ENCODE data around the gene TBX21. TPM values are rescaled to one million over a fixed set of nuclear protein-coding genes. Genes with fewer than 3 reads are reported as not detected.

Gene TBX21
- total RNA-seq, 2 donors from 2014 or later: not detected

- Histone ChIP-seq H3K4me1 (ENCODE audit: control insufficient read depth, insufficient read depth, low read length) (peaks cover 5% of the 10 kb centered on the region), H3K36me3 (ENCODE audit: control insufficient read depth, insufficient read depth, low read length) (peaks cover 14% of the 10 kb centered on the region), H3K27ac (ENCODE audit: low read depth, low read length) (no peak overlapping the region), H3K27me3 (ENCODE audit: control insufficient read depth, insufficient read depth, low read length, poor library complexity, severe bottlenecking) (no peaks in the 10 kb centered on the region), H3K9me3 (ENCODE audit: control insufficient read depth, low read length) (no peaks in the 10 kb centered on the region), H3K4me3 (ENCODE audit: low read length) (no peak overlapping the region), H3K9ac (ENCODE audit: extremely low read depth, low read length, poor library complexity, severe bottlenecking) (no peak overlapping the region)
- TF ChIP-seq CTCF (conservative IDR thresholded peaks at IDR 0.05): no peak
- H3K9me3 Mint-ChIP-seq: no peaks in the 10 kb centered on the region
- 91 to 94% methylated on average over 3 to 12 of the region's 12 CpGs for WGBS, 2 experiments (ENCODE audit: insufficient coverage in 1 of 2, insufficient read length in 1 of 2)
- DNase-seq: no peak
- peaks cover 6% of the 10 kb centered on the region for H3K27me3 Mint-ChIP-seq (ENCODE audit: insufficient read depth)
- H3K4me3 Mint-ChIP-seq: no peak overlapping the region
- H3K27ac Mint-ChIP-seq: no peak overlapping the region
- peaks cover 15% of the 10 kb centered on the region for H3K36me3 Mint-ChIP-seq (ENCODE audit: low read depth)
- H3K4me1 Mint-ChIP-seq: peaks cover 28% of the 10 kb centered on the region
Measured at GRCh38 chr17:47702391-47702995, 30.5 kb upstream of the TBX21 start.

GRCh38 chr17:47703191-47703591, 29.8 kb upstream of the TBX21 start:
- DNase-seq: no peak
- no peak overlapping the region for H3K9ac ChIP-seq (ENCODE audit: extremely low read depth, low read length, poor library complexity, severe bottlenecking)
- no peak for TF ChIP-seq CTCF (conservative IDR thresholded peaks at IDR 0.05)
- Mint-ChIP-seq H3K4me3 (no peak overlapping the region), H3K36me3 (ENCODE audit: low read depth) (peaks cover 12% of the 10 kb centered on the region), H3K4me1 (peaks cover 28% of the 10 kb centered on the region), H3K27me3 (ENCODE audit: insufficient read depth) (peaks cover 13% of the 10 kb centered on the region), H3K27ac (no peak overlapping the region), H3K9me3 (no peaks in the 10 kb centered on the region)
- WGBS, 2 experiments (ENCODE audit: insufficient coverage in 1 of 2, insufficient read length in 1 of 2): 87 to 92% methylated on average over 6 to 14 of the region's 15 CpGs
- no peak overlapping the region for H3K27ac ChIP-seq (ENCODE audit: low read depth, low read length)
- peaks cover 5% of the 10 kb centered on the region for H3K4me1 ChIP-seq (ENCODE audit: control insufficient read depth, insufficient read depth, low read length)
- no peak overlapping the region for H3K4me3 ChIP-seq (ENCODE audit: low read length)
- H3K27me3 ChIP-seq (ENCODE audit: control insufficient read depth, insufficient read depth, low read length, poor library complexity, severe bottlenecking): peaks cover 6% of the 10 kb centered on the region
- peaks cover 14% of the 10 kb centered on the region for H3K36me3 ChIP-seq (ENCODE audit: control insufficient read depth, insufficient read depth, low read length)
- H3K9me3 ChIP-seq (ENCODE audit: control insufficient read depth, low read length): no peaks in the 10 kb centered on the region

DNA sequence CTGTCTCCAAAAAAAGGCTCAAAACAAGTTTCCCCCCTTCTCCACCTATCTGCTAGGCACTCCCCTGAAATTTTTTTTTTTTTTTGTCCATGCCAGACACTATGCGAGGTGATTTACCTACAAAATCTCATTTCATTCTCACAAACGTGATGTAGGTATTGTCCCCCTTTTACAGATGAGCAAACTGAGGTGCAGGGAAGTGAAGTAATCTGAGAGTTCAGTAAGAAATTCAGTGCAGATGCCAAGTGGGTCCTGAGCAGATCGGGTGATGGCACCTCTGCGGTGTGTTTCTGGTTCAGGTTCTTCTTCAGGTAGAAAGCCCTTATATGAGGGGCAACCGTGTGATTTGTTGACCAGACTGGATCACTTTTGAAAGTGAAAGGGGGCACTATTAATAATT, 29.4 kb upstream of the TBX21 start:
- peaks cover 8% of the 10 kb centered on the region for H3K27me3 ChIP-seq (ENCODE audit: control insufficient read depth, insufficient read depth, low read length, poor library complexity, severe bottlenecking)
- no peak overlapping the region for H3K9ac ChIP-seq (ENCODE audit: extremely low read depth, low read length, poor library complexity, severe bottlenecking)
- Mint-ChIP-seq H3K9me3 (no peaks in the 10 kb centered on the region), H3K27ac (no peak overlapping the region), H3K4me3 (no peak overlapping the region), H3K36me3 (ENCODE audit: low read depth) (peaks cover 12% of the 10 kb centered on the region), H3K27me3 (ENCODE audit: insufficient read depth) (peaks cover 16% of the 10 kb centered on the region), H3K4me1 (peaks cover 28% of the 10 kb centered on the region)
- WGBS, 2 experiments (ENCODE audit: insufficient coverage in 1 of 2, insufficient read length in 1 of 2): 92 to 100% methylated on average over 3 to 5 of the region's 5 CpGs
- peaks cover 5% of the 10 kb centered on the region for H3K4me1 ChIP-seq (ENCODE audit: control insufficient read depth, insufficient read depth, low read length)
- no peak for DNase-seq
- no peak for TF ChIP-seq CTCF (conservative IDR thresholded peaks at IDR 0.05)
- H3K36me3 ChIP-seq (ENCODE audit: control insufficient read depth, insufficient read depth, low read length): peaks cover 14% of the 10 kb centered on the region
- no peak overlapping the region for H3K4me3 ChIP-seq (ENCODE audit: low read length)
- H3K27ac ChIP-seq (ENCODE audit: low read depth, low read length): no peak overlapping the region
- no peaks in the 10 kb centered on the region for H3K9me3 ChIP-seq (ENCODE audit: control insufficient read depth, low read length)

Measured in endodermal cell (in vitro differentiated cells).